SJCRH30 (cell line): Measurements from ENCODE around the gene PLAGL2. TPM values are rescaled to one million over a fixed set of nuclear protein-coding genes. Genes with fewer than 3 reads are reported as not detected.

Source experiments
- total RNA-seq: library from RNA; depleted of rRNA; stranded (reverse); fragments of >200 nt; shearing (Covaris generic); gene quantifications from 2 replicates; pipeline ENCODE4 v1.2.3, GENCODE V29; 2014; rRNA removed

The PLAGL2 gene
- total RNA-seq, 1 experiment from 2014 or later = 21.5 TPM

Other genes with a start within 250 kb of the PLAGL2 start
- 0.02 and 0.03 TPM in 2 replicates for gene XKR7, start 239.6 kb downstream of the PLAGL2 start, total RNA-seq
- gene CCM2L, start 197.3 kb downstream of the PLAGL2 start, total RNA-seq = 0.71 and 1.2 TPM in 2 replicates
- gene HCK, start 155.5 kb downstream of the PLAGL2 start, total RNA-seq = not detected in 2 replicates
- 40.0 and 42.6 TPM in 2 replicates for gene TM9SF4, start 98.0 kb downstream of the PLAGL2 start, total RNA-seq
- gene POFUT1, start 137 bp upstream of the PLAGL2 start, total RNA-seq = 63.0 and 66.6 TPM in 2 replicates
- gene KIF3B, start 69.9 kb upstream of the PLAGL2 start, total RNA-seq = 18.6 and 19.6 TPM in 2 replicates
- 54.4 and 56.0 TPM in 2 replicates for gene ASXL1, start 150.6 kb upstream of the PLAGL2 start, total RNA-seq